Esophagus muscularis mucosa (tissue), 4 donors: ENCODE data around the gene ABCA1. TPM values are rescaled to one million over a fixed set of nuclear protein-coding genes. Genes with fewer than 3 reads are reported as not detected.

Experiments used
- DNase-seq: peaks from one replicate; pipeline ENCODE4 v3.0.0-alpha.2; 2017; ENCODE audit errors: extremely low spot score
- H3K27ac ChIP-seq, 4 donors: fragments of 200-600 bp; sonication (generic); replicated peaks in 1 of 4; 1 replicate in 3 of 4; 2 replicates in 1 of 4; pipeline ENCODE4 v1.5.1; 2016 to 2019; ENCODE audit warnings: mild to moderate bottlenecking in 1 of 4
- H3K27me3 ChIP-seq, 4 donors: fragments of 200-600 bp; sonication (generic); one replicate each; pipeline versions ENCODE4 v1.5.1 to v1.6.0; 2016 to 2019
- H3K36me3 ChIP-seq, 4 donors: fragments of 200-600 bp; sonication (generic); one replicate each; pipeline ENCODE4 v1.5.1; 2016 to 2019
- H3K4me1 ChIP-seq, 4 donors: fragments of 200-600 bp; sonication (generic); one replicate each; pipeline ENCODE4 v1.5.1; 2016 to 2019
- H3K4me3 ChIP-seq, 4 donors: fragments of 200-600 bp; sonication (generic); 1 replicate in 2 of 4; 2 replicates in 2 of 4; pipeline ENCODE4 v1.5.1; 2016 to 2019; ENCODE audit warnings: mild to moderate bottlenecking in 4 of 4, moderate library complexity in 1 of 4
- H3K9me3 ChIP-seq, 4 donors: fragments of 200-600 bp; sonication (generic); 1 replicate in 3 of 4; 2 replicates in 1 of 4; pipeline ENCODE4 v1.5.1; 2016 to 2019
- EP300 ChIP-seq: sonication (generic); formaldehyde crosslinking; IDR thresholded peaks from one replicate; pipeline ENCODE4 v1.6.1; 2017; ENCODE audit warnings: antibody characterized with exemption
- POLR2A ChIP-seq: fragments of 450-650 bp; IDR thresholded peaks from one replicate; pipeline ENCODE4 v1.6.1; 2017; ENCODE audit warnings: antibody characterized with exemption, moderate library complexity, mild to moderate bottlenecking, low read depth
- POLR2AphosphoS5 ChIP-seq, 2 donors: sonication (generic); formaldehyde crosslinking; IDR thresholded peaks; one replicate each; pipeline ENCODE4 v1.6.1; 2017; ENCODE audit warnings: antibody characterized with exemption in 2 of 2
- WGBS: methylation state at CpG from one replicate; pipeline ENCODE4 v1.1.5; 2018; 5-methylcytosine and 5-hydroxymethylcytosine counted together
- intact Hi-C: fragments of 100-400 bp; cut with DNase I; formaldehyde crosslinking; loops from one replicate; pipeline ENCODE4 v1.15.1; 2023
- total RNA-seq, 4 donors: library from RNA; depleted of rRNA; stranded (reverse); fragments of >200 nt; gene quantifications; one replicate each; pipeline versions ENCODE4 v1.1.0 to v1.2.1, GENCODE V29; 2016
- TF ChIP-seq, protein P1 (sequence below), 3 experiments: fragments of 200-600 bp in 2 of 3; fragments of 450-650 bp in 1 of 3; sonication (generic) in 2 of 3; IDR thresholded peaks; one replicate each; pipeline ENCODE4 v1.5.1; 2017 to 2019; ENCODE audit warnings: antibody characterized with exemption in 3 of 3, mild to moderate bottlenecking in 2 of 3, moderate library complexity in 1 of 3

The ABCA1 gene
- total RNA-seq, 4 donors from 2014 or later, result 47.8 to 73.9 (median 54.7) TPM

DNA sequence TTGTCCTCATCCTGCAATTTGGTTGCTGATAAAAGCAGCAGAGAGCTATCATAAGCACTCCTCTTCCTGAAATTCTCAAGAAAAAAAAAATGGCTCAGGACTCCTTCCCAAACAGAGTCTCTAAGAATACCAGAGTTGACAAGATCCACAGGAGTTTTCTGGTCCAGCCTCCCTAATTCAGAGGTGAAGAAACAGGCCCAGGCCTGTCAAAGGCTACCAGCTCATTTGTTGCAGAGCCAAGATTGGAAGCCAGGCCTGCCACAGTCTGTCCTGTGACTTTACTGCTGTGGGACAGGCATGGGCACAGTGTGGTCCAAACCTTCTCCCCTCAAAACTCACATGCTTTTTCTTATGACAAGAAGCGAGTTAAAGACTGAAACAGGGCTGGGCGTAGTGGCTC, 122.5 kb downstream of the ABCA1 start:
- WGBS, result 100% methylated on average over 2 of the region's 2 CpGs
- no peak for DNase-seq
- Histone ChIP-seq H3K4me1 (peaks cover 0 to 1% (median 0%) of the 10 kb centered on the region in 4 donors), H3K27ac (no peak overlapping the region), H3K9me3 (no peaks in the 10 kb centered on the region), H3K36me3 (peaks cover 87 to 99% (median 97%) of the 10 kb centered on the region in 4 donors), H3K4me3 (no peak overlapping the region), H3K27me3 (no peaks in the 10 kb centered on the region)
- intact Hi-C loops, result no loop called here
- TF ChIP-seq, protein P1, sequence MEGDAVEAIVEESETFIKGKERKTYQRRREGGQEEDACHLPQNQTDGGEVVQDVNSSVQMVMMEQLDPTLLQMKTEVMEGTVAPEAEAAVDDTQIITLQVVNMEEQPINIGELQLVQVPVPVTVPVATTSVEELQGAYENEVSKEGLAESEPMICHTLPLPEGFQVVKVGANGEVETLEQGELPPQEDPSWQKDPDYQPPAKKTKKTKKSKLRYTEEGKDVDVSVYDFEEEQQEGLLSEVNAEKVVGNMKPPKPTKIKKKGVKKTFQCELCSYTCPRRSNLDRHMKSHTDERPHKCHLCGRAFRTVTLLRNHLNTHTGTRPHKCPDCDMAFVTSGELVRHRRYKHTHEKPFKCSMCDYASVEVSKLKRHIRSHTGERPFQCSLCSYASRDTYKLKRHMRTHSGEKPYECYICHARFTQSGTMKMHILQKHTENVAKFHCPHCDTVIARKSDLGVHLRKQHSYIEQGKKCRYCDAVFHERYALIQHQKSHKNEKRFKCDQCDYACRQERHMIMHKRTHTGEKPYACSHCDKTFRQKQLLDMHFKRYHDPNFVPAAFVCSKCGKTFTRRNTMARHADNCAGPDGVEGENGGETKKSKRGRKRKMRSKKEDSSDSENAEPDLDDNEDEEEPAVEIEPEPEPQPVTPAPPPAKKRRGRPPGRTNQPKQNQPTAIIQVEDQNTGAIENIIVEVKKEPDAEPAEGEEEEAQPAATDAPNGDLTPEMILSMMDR (IDR thresholded peaks at IDR 0.05), result no peak
- TF ChIP-seq POLR2A (no peak), EP300 (no peak), POLR2AphosphoS5 (IDR thresholded peaks at IDR 0.05) (no peak)

DNA sequence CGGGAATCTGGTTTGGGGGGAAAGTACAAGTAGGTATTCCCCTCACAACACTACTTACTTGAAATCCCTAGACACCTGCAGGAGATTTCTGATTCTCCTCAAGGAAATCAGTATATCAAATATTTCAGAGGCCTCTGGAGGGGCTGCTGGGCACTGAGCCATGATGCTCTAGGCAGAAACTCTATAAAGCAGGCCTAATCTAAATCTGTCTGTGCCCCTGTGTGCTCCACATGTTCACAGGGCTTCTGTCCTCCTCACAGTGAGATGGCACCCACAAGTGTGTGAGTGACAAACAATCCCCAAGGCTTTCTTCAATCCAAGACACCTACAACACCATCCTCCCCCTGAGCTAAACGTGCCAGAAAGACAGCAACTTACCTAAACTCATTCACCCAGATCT, 125.0 kb downstream of the ABCA1 start:
- H3K4me3 ChIP-seq, result no peak overlapping the region
- DNase-seq, result no peak
- H3K4me1 ChIP-seq, result no peaks in the 10 kb centered on the region
- peaks cover 93 to 98% (median 95%) of the 10 kb centered on the region in 4 donors for H3K36me3 ChIP-seq
- 79% methylated on average over 2 of the region's 2 CpGs for WGBS
- intact Hi-C loops, result no loop called here
- no peak overlapping the region for H3K27ac ChIP-seq
- no peaks in the 10 kb centered on the region for H3K27me3 ChIP-seq
- no peaks in the 10 kb centered on the region for H3K9me3 ChIP-seq
- TF ChIP-seq, protein P1 (IDR thresholded peaks at IDR 0.05), result no peak

DNA sequence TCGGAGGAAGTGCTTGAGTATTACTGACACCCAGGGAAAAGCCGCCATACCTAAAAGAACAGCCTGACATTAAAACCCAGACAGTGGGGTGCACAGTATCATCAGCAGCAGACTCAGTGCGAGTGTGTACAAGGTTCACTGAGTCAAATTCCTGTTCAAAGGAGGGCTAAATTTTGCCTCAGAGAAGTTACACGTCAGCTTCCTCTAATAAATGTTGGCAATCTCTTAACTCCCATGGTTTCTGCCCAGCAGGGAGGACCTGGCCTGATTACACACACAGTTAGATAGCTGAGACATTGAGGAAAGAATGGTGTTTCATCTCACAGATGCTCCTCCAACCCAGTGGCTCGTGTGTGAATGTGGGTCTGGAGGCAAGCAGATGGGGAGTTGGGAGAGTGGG, 125.8 kb downstream of the ABCA1 start:
- intact Hi-C loops, result no loop called here
- no peaks in the 10 kb centered on the region for H3K27me3 ChIP-seq
- no peaks in the 10 kb centered on the region for H3K9me3 ChIP-seq
- H3K4me1 ChIP-seq, result no peaks in the 10 kb centered on the region
- DNase-seq, result no peak
- TF ChIP-seq, protein P1 (IDR thresholded peaks at IDR 0.05), result no peak
- no peak for TF ChIP-seq POLR2A
- TF ChIP-seq POLR2AphosphoS5 (IDR thresholded peaks at IDR 0.05), result no peak
- TF ChIP-seq EP300, result no peak
- 92% methylated on average over 5 of the region's 5 CpGs for WGBS
- H3K36me3 ChIP-seq, result peaks cover 92 to 99% (median 97%) of the 10 kb centered on the region in 4 donors
- H3K27ac ChIP-seq, result no peak overlapping the region
- H3K4me3 ChIP-seq, result no peak overlapping the region

DNA sequence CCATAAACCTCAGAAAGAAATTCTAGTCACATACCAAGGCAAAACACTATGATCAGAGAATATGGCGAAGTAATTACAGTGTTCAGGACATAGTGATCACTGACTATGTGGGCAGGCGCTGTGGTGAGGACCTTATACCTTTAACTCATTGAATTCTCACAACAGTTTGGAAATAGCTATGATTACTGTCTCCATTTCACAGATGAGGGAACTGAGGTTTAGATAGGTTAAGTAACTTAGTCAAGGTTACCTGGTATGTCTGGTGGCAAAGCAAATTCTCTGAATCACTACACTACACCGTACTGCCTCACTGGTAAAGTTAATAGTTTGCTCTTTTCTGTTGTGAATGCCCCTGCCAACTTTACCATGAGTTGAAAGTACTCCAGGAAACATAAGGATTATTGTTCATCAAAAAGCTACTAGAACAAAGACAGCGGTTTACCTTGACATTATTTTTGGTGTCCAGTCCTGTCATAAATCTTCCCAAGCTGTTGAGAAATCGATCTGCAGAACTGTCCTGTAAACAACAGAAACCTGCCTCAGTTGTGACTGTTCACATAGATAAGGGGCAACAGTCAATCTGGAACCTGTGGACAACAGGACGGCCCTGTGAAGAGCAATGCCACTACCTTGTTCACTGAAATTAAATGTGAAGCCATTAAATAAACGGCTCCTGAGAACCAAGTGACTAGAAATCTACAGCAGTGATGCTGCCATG, 127.7 kb downstream of the ABCA1 start:
- Histone ChIP-seq H3K4me1 (peaks cover 0 to 3% (median 0%) of the 10 kb centered on the region in 4 donors), H3K36me3 (peaks cover 92 to 99% (median 96%) of the 10 kb centered on the region in 4 donors), H3K9me3 (no peaks in the 10 kb centered on the region), H3K4me3 (no peak overlapping the region), H3K27me3 (no peaks in the 10 kb centered on the region), H3K27ac (no peak overlapping the region)
- no peak for DNase-seq
- 94% methylated on average over 7 of the region's 7 CpGs for whole genome bisulfite sequencing
- no peak for TF ChIP-seq POLR2A
- TF ChIP-seq, protein P1 (IDR thresholded peaks at IDR 0.05), result no peak
- no peak for TF ChIP-seq EP300
- TF ChIP-seq POLR2AphosphoS5 (IDR thresholded peaks at IDR 0.05), result no peak
- intact Hi-C loops, result no loop called here
